ENCODE results near the gene CD2BP2. TPM values are rescaled to one million over a fixed set of nuclear protein-coding genes. Genes with fewer than 3 reads are reported as not detected.
A peak's percentile ranks its signal among the peaks of the same experiment; 100 is the strongest.

Gene CD2BP2
- total RNA-seq, 2 donors from 2014 or later: 95.8 to 99.7 TPM

- H3K4me1 Mint-ChIP-seq (ENCODE audit: low read depth in 2 of 2): peaks cover 34 to 37% of the 10 kb centered on the region in 2 donors
- H3K36me3 Mint-ChIP-seq: no peaks in the 10 kb centered on the region
Observed at GRCh38 chr16:30372038-30372712, 17.1 kb upstream of the CD2BP2 start.

GRCh38 chr16:30371248-30371816 is 16.2 kb upstream of the CD2BP2 start:
- Mint-ChIP-seq H3K4me1 (ENCODE audit: low read depth in 2 of 2) (peaks cover 40 to 42% of the 10 kb centered on the region in 2 donors), H3K27ac (peak overlapping the region; percentile 91 to 99), H3K4me3 (peak overlapping the region; percentile 83), H3K9me3 (no peaks in the 10 kb centered on the region), H3K36me3 (no peaks in the 10 kb centered on the region), H3K27me3 (no peaks in the 10 kb centered on the region)
- DNase-seq (ENCODE audit: low spot score): no peak
- ATAC-seq: no peak

More at GRCh38 chr16:30372038-30372712, 17.1 kb upstream of the CD2BP2 start:
- peak overlapping the region; percentile 91 to 99 for H3K27ac Mint-ChIP-seq
- H3K9me3 Mint-ChIP-seq: no peaks in the 10 kb centered on the region
- H3K4me3 Mint-ChIP-seq: peak overlapping the region; percentile 83
- ATAC-seq (no peak), DNase-seq (ENCODE audit: low spot score) (no peak)
- H3K27me3 Mint-ChIP-seq: no peaks in the 10 kb centered on the region

DNA sequence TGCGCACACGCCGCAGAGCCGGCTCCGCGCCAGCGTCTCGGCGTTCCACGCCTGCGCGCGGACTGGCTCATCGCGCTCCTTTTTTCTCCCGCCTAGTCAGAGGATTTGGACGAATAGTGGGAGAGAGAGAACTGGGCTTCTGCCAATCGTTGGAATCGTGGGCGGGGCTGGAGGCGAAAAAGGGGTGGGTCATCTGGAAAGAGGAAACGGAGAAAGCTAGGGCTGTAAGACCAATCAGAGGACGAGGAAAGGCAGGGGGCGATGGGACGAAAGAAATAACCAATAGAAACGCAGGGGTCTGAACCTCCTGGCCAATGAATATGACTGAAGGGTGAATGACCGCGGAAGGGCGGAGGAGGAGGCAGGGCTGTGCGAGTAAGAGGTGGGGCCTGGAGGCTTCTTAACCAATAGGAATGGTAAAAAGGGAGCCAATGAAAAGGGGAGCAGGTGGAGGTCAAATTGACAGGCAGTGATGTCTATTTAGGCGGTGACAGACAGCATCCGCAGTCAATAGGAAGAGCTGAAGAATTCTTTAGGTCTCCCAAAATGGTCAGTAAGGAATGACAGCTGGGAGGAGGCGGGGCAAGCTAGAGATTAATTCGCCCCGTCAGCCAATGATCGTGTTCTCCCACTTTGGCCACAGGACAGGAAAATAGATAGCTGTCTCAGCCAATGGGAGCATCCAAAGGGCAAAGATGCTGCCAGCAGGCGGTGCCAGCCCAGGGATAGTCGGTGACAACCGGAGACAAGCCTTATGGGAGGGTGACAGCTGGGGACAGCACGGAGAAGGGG is 15.5 kb upstream of the CD2BP2 start, which contains the start of gene TBC1D10B:
Gene TBC1D10B (minus strand): TSS at position 39 of the 792 bp plus-strand sequence. CDS start 311 bp downstream, outside the sequence.
- peak; percentile 91 to 92 for ATAC-seq

GRCh38 chr16:30369938-30370455 is 14.9 kb upstream of the CD2BP2 start:
- Mint-ChIP-seq H3K27ac (peak overlapping the region; percentile 91 to 99), H3K4me3 (peak overlapping the region; percentile 83), H3K36me3 (no peaks in the 10 kb centered on the region), H3K9me3 (no peaks in the 10 kb centered on the region), H3K4me1 (ENCODE audit: low read depth in 2 of 2) (peaks cover 49% of the 10 kb centered on the region in 2 donors), H3K27me3 (no peaks in the 10 kb centered on the region)
- DNase-seq (ENCODE audit: low spot score): no peak
- peak in 1 of 2 donors; percentile 3 for ATAC-seq

More for the DNA sequence above, 15.5 kb upstream of the CD2BP2 start, which contains the start of gene TBC1D10B:
- no peaks in the 10 kb centered on the region for H3K36me3 Mint-ChIP-seq
- no peaks in the 10 kb centered on the region for H3K9me3 Mint-ChIP-seq
- peaks cover 43 to 44% of the 10 kb centered on the region in 2 donors for H3K4me1 Mint-ChIP-seq (ENCODE audit: low read depth in 2 of 2)
- peak within 1 kb of the TSS; percentile 90 for H3K4me3 Mint-ChIP-seq
- H3K27me3 Mint-ChIP-seq: no peaks in the 10 kb centered on the region
- DNase-seq (ENCODE audit: low spot score): peak; percentile 99
- H3K27ac Mint-ChIP-seq: peak within 1 kb of the TSS; percentile 91 to 99

DNA sequence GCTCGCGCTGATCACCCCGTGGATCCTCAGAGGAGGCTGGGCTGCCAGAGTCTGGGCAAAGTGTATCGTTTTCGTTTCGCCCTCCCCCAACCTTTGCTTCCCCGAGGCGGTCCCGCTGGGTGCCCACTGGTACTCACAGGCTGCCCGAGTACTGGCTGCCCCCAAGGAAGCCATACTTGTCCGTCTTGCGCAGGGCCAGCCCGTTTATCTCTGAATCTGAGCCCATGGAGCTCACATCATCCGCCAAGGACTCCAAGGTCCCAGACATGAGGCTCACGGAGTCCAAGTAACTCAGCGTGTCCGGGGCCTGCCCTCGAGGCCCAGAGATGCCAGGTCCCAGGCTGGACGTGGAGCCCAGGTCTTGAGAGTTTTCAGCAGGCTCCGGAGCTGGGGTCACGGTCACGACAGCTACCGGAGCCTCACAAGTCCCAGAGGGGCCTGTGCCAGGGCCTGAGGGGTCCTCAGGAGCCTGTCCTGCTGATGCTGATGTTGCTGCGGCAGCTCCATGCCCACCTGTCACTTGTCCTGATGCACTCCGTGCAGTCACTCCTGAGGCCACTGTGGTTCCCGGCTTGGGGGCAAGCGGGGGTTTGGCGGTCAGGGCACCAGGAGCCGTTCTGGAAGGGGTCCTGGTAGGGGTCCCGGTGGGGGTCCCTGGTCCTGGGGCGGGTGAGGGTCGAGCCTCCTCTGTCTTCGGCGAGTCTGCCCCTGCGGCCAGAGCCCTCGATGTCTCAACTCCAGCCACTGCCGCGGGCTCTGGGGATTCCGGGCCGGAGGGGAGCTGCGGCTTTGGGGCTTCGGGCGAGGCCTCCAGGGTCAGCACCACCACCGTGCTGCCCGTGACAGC is 14.2 kb upstream of the CD2BP2 start:
- peak overlapping the region; percentile 43 to 79 for H3K27ac Mint-ChIP-seq
- H3K36me3 Mint-ChIP-seq: no peaks in the 10 kb centered on the region
- peaks cover 49 to 50% of the 10 kb centered on the region in 2 donors for H3K4me1 Mint-ChIP-seq (ENCODE audit: low read depth in 2 of 2)
- no peak for ATAC-seq
- DNase-seq (ENCODE audit: low spot score): no peak
- H3K27me3 Mint-ChIP-seq: no peaks in the 10 kb centered on the region
- no peaks in the 10 kb centered on the region for H3K9me3 Mint-ChIP-seq
- H3K4me3 Mint-ChIP-seq: peak overlapping the region; percentile 90

DNA sequence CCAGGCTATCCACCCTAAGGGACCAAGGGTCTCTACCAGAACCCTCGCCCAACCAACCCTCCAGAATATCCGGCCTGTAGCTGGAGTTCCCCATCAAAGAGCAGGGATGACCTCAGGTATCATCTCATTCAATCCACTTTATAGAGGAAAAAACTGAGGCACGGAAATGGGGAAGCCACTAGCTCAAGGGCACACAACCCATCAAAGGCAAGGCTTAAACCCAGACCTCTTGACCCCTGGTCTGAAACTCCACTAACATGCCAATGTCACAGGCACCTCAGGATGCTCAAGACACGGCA is 13.6 kb upstream of the CD2BP2 start:
- Mint-ChIP-seq H3K4me3 (peak overlapping the region; percentile 90), H3K9me3 (no peaks in the 10 kb centered on the region), H3K27ac (peak overlapping the region; percentile 43 to 79), H3K4me1 (ENCODE audit: low read depth in 2 of 2) (peaks cover 49 to 50% of the 10 kb centered on the region in 2 donors), H3K27me3 (no peaks in the 10 kb centered on the region), H3K36me3 (no peaks in the 10 kb centered on the region)
- DNase-seq (ENCODE audit: low spot score) (no peak), ATAC-seq (no peak)

DNA sequence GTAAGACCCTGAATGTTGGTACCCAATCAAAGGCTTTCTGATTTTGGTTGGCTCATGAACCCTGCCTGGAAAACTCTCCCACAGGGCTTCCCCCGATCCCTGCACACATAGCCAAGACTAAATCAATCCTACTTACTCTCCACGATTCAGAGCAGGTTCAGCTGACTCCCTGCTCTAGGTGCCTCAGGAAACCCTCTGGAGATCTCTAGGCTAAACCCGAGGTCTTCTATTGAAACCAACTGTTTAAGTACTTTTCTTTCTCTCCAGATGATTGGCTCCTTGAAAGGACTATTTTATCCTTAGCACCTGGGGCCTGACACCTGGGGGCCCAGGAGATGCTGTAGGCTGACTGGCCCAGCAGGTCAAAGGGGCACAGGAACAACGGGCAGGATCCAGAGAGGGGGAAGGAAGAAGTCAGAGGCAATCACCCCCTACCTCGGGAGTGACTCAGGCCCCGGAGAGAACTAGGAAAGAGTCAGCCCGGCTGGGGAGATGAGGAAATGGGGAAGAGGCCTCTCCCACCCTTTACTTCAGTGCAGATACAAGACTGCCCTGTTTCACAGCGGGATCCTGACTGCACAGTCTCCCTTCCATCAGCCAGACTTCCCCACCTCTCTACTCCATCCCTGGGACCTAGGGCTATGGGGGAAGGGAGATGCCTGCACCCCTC is 13.1 kb upstream of the CD2BP2 start:
- H3K36me3 Mint-ChIP-seq: peaks cover 2% of the 10 kb centered on the region
- peaks cover 50 to 52% of the 10 kb centered on the region in 2 donors for H3K4me1 Mint-ChIP-seq (ENCODE audit: low read depth in 2 of 2)
- H3K4me3 Mint-ChIP-seq: peak overlapping the region; percentile 90
- no peaks in the 10 kb centered on the region for H3K9me3 Mint-ChIP-seq
- no peaks in the 10 kb centered on the region for H3K27me3 Mint-ChIP-seq
- H3K27ac Mint-ChIP-seq: peak overlapping the region; percentile 43 to 79
- DNase-seq (ENCODE audit: low spot score): no peak
- no peak for ATAC-seq

- peak overlapping the region; percentile 19 to 79 for H3K27ac Mint-ChIP-seq
- H3K36me3 Mint-ChIP-seq: peaks cover 10% of the 10 kb centered on the region
- H3K4me1 Mint-ChIP-seq (ENCODE audit: low read depth in 2 of 2): peaks cover 49 to 58% of the 10 kb centered on the region in 2 donors
- ATAC-seq (no peak), DNase-seq (ENCODE audit: low spot score) (no peak)
- no peaks in the 10 kb centered on the region for H3K9me3 Mint-ChIP-seq
- peak overlapping the region; percentile 90 for H3K4me3 Mint-ChIP-seq
- H3K27me3 Mint-ChIP-seq: no peaks in the 10 kb centered on the region
Observed at GRCh38 chr16:30367349-30368009, 12.4 kb upstream of the CD2BP2 start.

DNA sequence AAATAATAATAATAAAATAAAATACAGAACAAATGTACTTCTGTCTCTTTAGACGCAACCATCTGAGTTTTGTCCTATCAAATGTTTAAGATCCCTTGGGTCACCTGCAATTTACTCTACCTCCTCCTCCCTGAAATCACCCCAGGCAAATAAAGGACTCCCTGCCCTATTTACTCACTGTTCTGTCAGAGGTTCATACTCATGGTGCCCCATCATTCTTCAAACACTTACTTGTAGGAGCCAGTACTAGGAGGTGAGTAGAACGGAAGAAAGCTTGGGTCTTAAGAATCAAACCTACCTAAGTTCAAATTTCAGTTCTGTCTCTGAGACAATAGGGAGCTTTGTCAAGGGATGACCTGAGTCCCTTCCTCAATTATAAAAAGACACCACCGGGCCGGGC is 11.4 kb upstream of the CD2BP2 start:
- no peak for DNase-seq (ENCODE audit: low spot score)
- ATAC-seq: no peak
- peak overlapping the region; percentile 19 to 79 for H3K27ac Mint-ChIP-seq
- no peaks in the 10 kb centered on the region for H3K27me3 Mint-ChIP-seq
- peaks cover 14% of the 10 kb centered on the region for H3K36me3 Mint-ChIP-seq
- peak overlapping the region; percentile 90 for H3K4me3 Mint-ChIP-seq
- peaks cover 46 to 55% of the 10 kb centered on the region in 2 donors for H3K4me1 Mint-ChIP-seq (ENCODE audit: low read depth in 2 of 2)
- no peaks in the 10 kb centered on the region for H3K9me3 Mint-ChIP-seq

DNA sequence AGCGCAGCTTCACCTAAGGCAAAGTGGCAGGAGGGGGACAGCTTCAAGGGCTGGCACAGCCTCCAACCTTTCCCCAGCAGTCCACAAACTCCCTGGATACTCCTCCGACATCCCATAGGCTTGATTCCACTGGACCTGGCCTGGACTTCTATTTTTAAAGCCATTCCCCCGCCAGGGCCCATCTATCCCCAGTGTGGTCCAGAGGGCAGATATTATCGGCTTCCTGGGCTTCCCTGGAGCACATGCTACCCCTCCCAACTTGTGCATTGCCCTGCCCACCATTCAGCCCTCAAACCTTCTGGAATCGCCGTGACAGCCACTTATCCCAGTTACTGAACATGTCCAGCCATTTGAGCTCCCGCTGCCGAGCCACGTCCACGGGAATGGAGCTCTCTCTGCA is 10.1 kb upstream of the CD2BP2 start:
- Mint-ChIP-seq H3K36me3 (peaks cover 14% of the 10 kb centered on the region), H3K9me3 (no peaks in the 10 kb centered on the region), H3K27ac (peak overlapping the region; percentile 7 to 12), H3K4me3 (no peak overlapping the region), H3K4me1 (ENCODE audit: low read depth in 2 of 2) (peaks cover 50 to 53% of the 10 kb centered on the region in 2 donors), H3K27me3 (no peaks in the 10 kb centered on the region)
- DNase-seq (ENCODE audit: low spot score): no peak
- no peak for ATAC-seq

- DNase-seq (ENCODE audit: low spot score): no peak
- Mint-ChIP-seq H3K27me3 (no peaks in the 10 kb centered on the region), H3K4me3 (no peak overlapping the region), H3K36me3 (peaks cover 14% of the 10 kb centered on the region), H3K9me3 (no peaks in the 10 kb centered on the region), H3K4me1 (ENCODE audit: low read depth in 2 of 2) (peaks cover 31 to 34% of the 10 kb centered on the region in 2 donors), H3K27ac (peak overlapping the region in 1 of 2 donors; percentile 4)
- no peak for ATAC-seq
Observed at GRCh38 chr16:30361180-30361579, 6.1 kb upstream of the CD2BP2 start.

GRCh38 chr16:30359871-30360170 is 4.7 kb upstream of the CD2BP2 start:
- ATAC-seq (no peak), DNase-seq (ENCODE audit: low spot score) (no peak)
- H3K9me3 Mint-ChIP-seq: no peaks in the 10 kb centered on the region
- peaks cover 14% of the 10 kb centered on the region for H3K36me3 Mint-ChIP-seq
- H3K4me3 Mint-ChIP-seq: no peak overlapping the region
- H3K27me3 Mint-ChIP-seq: no peaks in the 10 kb centered on the region
- peaks cover 30 to 36% of the 10 kb centered on the region in 2 donors for H3K4me1 Mint-ChIP-seq (ENCODE audit: low read depth in 2 of 2)
- H3K27ac Mint-ChIP-seq: no peak overlapping the region

Measured in natural killer cell treated with Interleukin-12 subunit alpha and Interleukin-12 subunit beta and Interleukin-15 and Interleukin-18, amount 100 ng/mL, for 72 hours (primary cell).